NT2/D1 (cell line): Measurements from ENCODE around the gene YTHDC1.

Experiments used
- YY1 ChIP-seq: IDR thresholded peaks from 2 replicates; pipeline ENCODE4 v1.6.1; 2011; ENCODE audit not compliant: insufficient read length, insufficient read depth
- ZNF274 ChIP-seq: IDR thresholded peaks from 2 replicates; pipeline ENCODE4 v1.6.1; 2011; ENCODE audit warnings: mild to moderate bottlenecking, low read depth, low read length

DNA sequence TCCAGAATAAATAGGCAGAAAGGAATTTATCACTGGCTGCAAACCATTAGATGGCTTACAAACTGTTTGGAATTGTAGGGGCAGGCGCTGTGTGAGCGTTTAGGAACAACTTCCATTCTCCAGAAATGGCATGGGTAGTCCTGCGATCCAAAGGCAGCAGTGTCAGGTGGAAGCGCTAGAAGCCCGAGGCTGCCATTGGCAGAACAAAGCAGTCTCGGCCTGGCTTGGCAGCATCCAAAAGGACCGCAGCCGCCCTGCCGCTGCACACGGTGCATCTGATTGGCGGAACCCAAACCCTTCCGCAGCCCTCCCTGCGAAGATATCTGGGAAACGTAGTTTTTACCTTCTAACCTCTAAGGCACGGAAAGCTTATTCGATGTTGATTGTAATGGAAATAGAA is 23.6 kb upstream of the YTHDC1 start:
- TF ChIP-seq YY1 (no peak), ZNF274 (no peak)
